Thymus (tissue), 11 donors: Measurements from ENCODE around the gene ZNF410. TPM values are rescaled to one million over a fixed set of nuclear protein-coding genes. Genes with fewer than 3 reads are reported as not detected.
"Not testable (repeated sequence)": the region's sequence is repeated elsewhere in the genome, so short reads cannot be mapped to it uniquely, and the experiment has no call there.

Experiments
- DNase-seq, 9 donors: peaks; one replicate each; pipeline ENCODE4 v3.0.0-alpha.2; 2013; ENCODE audit warnings: low spot score in 9 of 9, low read depth in 6 of 9, missing footprints in 1 of 9
- H3K27ac ChIP-seq, 2 donors: one replicate each; pipeline ENCODE4 v1.5.1; 2013; ENCODE audit warnings: control low read depth in 1 of 2, low read depth in 1 of 2, low read length in 1 of 2, mild to moderate bottlenecking in 1 of 2, moderate library complexity in 1 of 2
- H3K27me3 ChIP-seq, 2 donors: one replicate each; pipeline ENCODE4 v1.5.1; 2013; ENCODE audit warnings: low read length in 1 of 2; ENCODE audit not compliant: control insufficient read depth in 2 of 2, insufficient read depth in 1 of 2
- H3K36me3 ChIP-seq, 2 donors: one replicate each; pipeline ENCODE4 v1.5.1; 2013; ENCODE audit warnings: low read length in 1 of 2, mild to moderate bottlenecking in 1 of 2, moderate library complexity in 1 of 2; ENCODE audit not compliant: control insufficient read depth in 2 of 2, insufficient read depth in 2 of 2
- H3K4me1 ChIP-seq, 2 donors: one replicate each; pipeline ENCODE4 v1.5.1; 2013; ENCODE audit warnings: low read length in 2 of 2; ENCODE audit not compliant: control insufficient read depth in 2 of 2, insufficient read depth in 2 of 2
- H3K4me3 ChIP-seq, 2 donors: one replicate each; pipeline ENCODE4 v1.5.1; 2013; ENCODE audit warnings: low read length in 2 of 2, control low read depth in 1 of 2, mild to moderate bottlenecking in 1 of 2
- H3K9me3 ChIP-seq, 2 donors: one replicate each; pipeline ENCODE4 v1.5.1; 2013; ENCODE audit warnings: low read length in 1 of 2, mild to moderate bottlenecking in 1 of 2; ENCODE audit not compliant: control insufficient read depth in 2 of 2, insufficient read depth in 1 of 2
- WGBS: extraction: QIAGEN DNeasy Blood & Tissue Kit; methylation state at CpG from one replicate; pipeline ENCODE4 v1.1.7; 2013; 5-methylcytosine and 5-hydroxymethylcytosine counted together
- polyA plus RNA-seq: library from polyadenylated mRNA; stranded (reverse); fragments of 200-250 nt; gene quantifications from one replicate; pipeline ENCODE4 v1.2.3, GENCODE V29; 2013
- total RNA-seq: library from RNA; stranded (reverse); fragments of 120-200 nt; gene quantifications from one replicate; pipeline ENCODE4 v1.2.4, GENCODE V29; 2013
- donor health status: healthy.

The ZNF410 gene
- total and polyA plus RNA-seq, 2 donors = 45.0 to 53.4 TPM

- WGBS = 99% methylated on average over 6 of the region's 6 CpGs
- peaks cover 44 to 53% of the 10 kb centered on the region in 2 donors for H3K36me3 ChIP-seq
Measured at GRCh38 chr14:73894180-73894687, 7.6 kb downstream of the ZNF410 start.

GRCh38 chr14:73895939-73896338, 9.3 kb downstream of the ZNF410 start:
- 96% methylated on average over 1 of the region's 1 CpG for WGBS
- Histone ChIP-seq H3K27me3 (no peaks in the 10 kb centered on the region), H3K4me3 (no peak overlapping the region), H3K36me3 (peaks cover 53 to 65% of the 10 kb centered on the region in 2 donors), H3K4me1 (no peaks in the 10 kb centered on the region), H3K27ac (no peak overlapping the region), H3K9me3 (no peaks in the 10 kb centered on the region)
- DNase-seq = no peak

More at GRCh38 chr14:73894180-73894687, 7.6 kb downstream of the ZNF410 start:
- not testable (repeated sequence) for H3K4me3 ChIP-seq, H3K27ac ChIP-seq, H3K9me3 ChIP-seq, H3K4me1 ChIP-seq, H3K27me3 ChIP-seq, DNase-seq

GRCh38 chr14:73896521-73896920, 9.9 kb downstream of the ZNF410 start:
- Histone ChIP-seq H3K4me1 (no peaks in the 10 kb centered on the region), H3K27me3 (no peaks in the 10 kb centered on the region), H3K36me3 (peaks cover 53 to 65% of the 10 kb centered on the region in 2 donors), H3K27ac (no peak overlapping the region), H3K4me3 (no peak overlapping the region), H3K9me3 (no peaks in the 10 kb centered on the region)
- WGBS = 96% methylated on average over 1 of the region's 1 CpG
- DNase-seq = no peak

GRCh38 chr14:73903028-73903427, 16.4 kb downstream of the ZNF410 start:
- no peak overlapping the region for H3K4me3 ChIP-seq
- peaks cover 46 to 62% of the 10 kb centered on the region in 2 donors for H3K36me3 ChIP-seq
- no peaks in the 10 kb centered on the region for H3K4me1 ChIP-seq
- no peaks in the 10 kb centered on the region for H3K9me3 ChIP-seq
- no peak overlapping the region for H3K27ac ChIP-seq
- WGBS = 87% methylated on average over 3 of the region's 3 CpGs
- DNase-seq = no peak
- H3K27me3 ChIP-seq = no peaks in the 10 kb centered on the region

- 98% methylated on average over 1 of the region's 1 CpG for WGBS
- DNase-seq = no peak
- no peaks in the 10 kb centered on the region for H3K27me3 ChIP-seq
- H3K36me3 ChIP-seq = peaks cover 65 to 71% of the 10 kb centered on the region in 2 donors
- H3K27ac ChIP-seq = no peak overlapping the region
- H3K4me1 ChIP-seq = no peaks in the 10 kb centered on the region
- no peaks in the 10 kb centered on the region for H3K9me3 ChIP-seq
- no peak overlapping the region for H3K4me3 ChIP-seq
Measured at GRCh38 chr14:73909681-73910080, 23.0 kb downstream of the ZNF410 start.

- no peaks in the 10 kb centered on the region for H3K9me3 ChIP-seq
- H3K4me1 ChIP-seq = no peaks in the 10 kb centered on the region
- peaks cover 54 to 60% of the 10 kb centered on the region in 2 donors for H3K36me3 ChIP-seq
- DNase-seq = no peak
- no peak overlapping the region for H3K27ac ChIP-seq
- WGBS = 97% methylated on average over 3 of the region's 3 CpGs
- no peaks in the 10 kb centered on the region for H3K27me3 ChIP-seq
- no peak overlapping the region for H3K4me3 ChIP-seq
Measured at GRCh38 chr14:73913256-73913655, 26.6 kb downstream of the ZNF410 start.

- Histone ChIP-seq H3K4me1 (no peaks in the 10 kb centered on the region), H3K27me3 (no peaks in the 10 kb centered on the region), H3K4me3 (no peak overlapping the region), H3K27ac (no peak overlapping the region), H3K36me3 (peaks cover 47 to 55% of the 10 kb centered on the region in 2 donors), H3K9me3 (no peaks in the 10 kb centered on the region)
- WGBS = 96% methylated on average over 6 of the region's 6 CpGs
- no peak for DNase-seq
Measured at GRCh38 chr14:73916324-73916723, 29.7 kb downstream of the ZNF410 start.

GRCh38 chr14:73919457-73919856, 32.8 kb downstream of the ZNF410 start:
- not testable (repeated sequence) for H3K27me3 ChIP-seq, DNase-seq, H3K27ac ChIP-seq, H3K4me3 ChIP-seq, H3K4me1 ChIP-seq, H3K9me3 ChIP-seq
- H3K36me3 ChIP-seq = peaks cover 49 to 63% of the 10 kb centered on the region in 2 donors
- WGBS = 100% methylated on average over 2 of the region's 2 CpGs

- Histone ChIP-seq H3K4me3 (no peak overlapping the region), H3K4me1 (no peaks in the 10 kb centered on the region), H3K27ac (no peak overlapping the region), H3K27me3 (no peaks in the 10 kb centered on the region), H3K9me3 (no peaks in the 10 kb centered on the region), H3K36me3 (peaks cover 49 to 89% of the 10 kb centered on the region in 2 donors)
- 88% methylated on average over 5 of the region's 5 CpGs for WGBS
- DNase-seq = no peak
Measured at GRCh38 chr14:73924337-73924736, 37.7 kb downstream of the ZNF410 start.
